A549 (cell line): ENCODE data around the gene IFT27. TPM values are rescaled to one million over a fixed set of nuclear protein-coding genes. Genes with fewer than 3 reads are reported as not detected.

Experiments used
- ATAC-seq, 2 experiments: fragments of 200-7000 bp in 1 of 2; fragments of >200 bp in 1 of 2; cut with Nextera tagmentation in 1 of 2; cut with Tn5 transposase in 1 of 2; 3 replicates each; pipeline versions ENCODE4 v1.8.0 to v1.9.1; 2018 to 2020; ENCODE audit warnings: mild to moderate bottlenecking in 1 of 2, moderate library complexity in 1 of 2
- CTCF ChIA-PET: fragments of 300-600 bp; sonication (Branson Sonifier 250); formaldehyde crosslinking; extraction: SDS; loops from one replicate; lab custom pipeline; 2021; ENCODE audit warnings: antibody characterized with exemption, inconsistent platforms; lab: Yijun Ruan, JAX
- POLR2A ChIA-PET: fragments of 350-600 bp; formaldehyde crosslinking; extraction: SDS; loops from one replicate; lab custom pipeline; 2021; ENCODE audit warnings: antibody characterized with exemption, inconsistent platforms; lab: Yijun Ruan, JAX
- DNase-seq, 2 experiments: peaks; one replicate each; pipeline versions ENCODE4 v3.0.0 to v3.0.0-alpha.2; 2011 to 2016; ENCODE audit warnings: low read depth in 1 of 2, low spot score in 1 of 2
- FAIRE-seq: peaks from 2 replicates; lab custom pipeline; 2011; peaks lifted over from hg19 to GRCh38; lab: Jason Lieb, UNC
- H3K27ac ChIP-seq, 2 experiments: fragments of >200 bp; sonication (Bioruptor Twin); formaldehyde crosslinking; 3 replicates each; pipeline ENCODE4 v1.5.1; 2016 to 2017
- H3K4me1 ChIP-seq: fragments of >200 bp; sonication (Bioruptor Twin); formaldehyde crosslinking; 3 replicates; pipeline ENCODE4 v1.6.1; 2016
- H3K4me2 ChIP-seq: fragments of >200 bp; sonication (Bioruptor Twin); formaldehyde crosslinking; 3 replicates; pipeline ENCODE4 v1.6.1; 2016
- H3K4me3 ChIP-seq: fragments of >200 bp; sonication (Bioruptor Twin); formaldehyde crosslinking; 3 replicates; pipeline ENCODE4 v1.5.1; 2016
- H3K9me3 ChIP-seq: fragments of >200 bp; sonication (Bioruptor Twin); formaldehyde crosslinking; 3 replicates; pipeline ENCODE4 v1.6.1; 2016
- BCL3 ChIP-seq: fragments of >200 bp; sonication (Bioruptor Twin); formaldehyde crosslinking; IDR thresholded peaks from 3 replicates; pipeline ENCODE4 v1.6.1; 2016
- CBX8 ChIP-seq: fragments of 200-600 bp; sonication (generic); IDR thresholded peaks from 2 replicates; pipeline ENCODE4 v1.6.1; 2016
- EHF ChIP-seq: fragments of 250-450 bp; sonication (Bioruptor Pico); IDR thresholded peaks from 2 replicates; pipeline ENCODE4 v1.5.0; 2020; ENCODE audit warnings: mild to moderate bottlenecking
- ELK1 ChIP-seq: fragments of 150-350 bp; IDR thresholded peaks from 2 replicates; pipeline ENCODE4 v1.6.1; 2014; ENCODE audit warnings: low read depth, mild to moderate bottlenecking, low read length
- FOSB ChIP-seq: fragments of 250-450 bp; sonication (Bioruptor Pico); IDR thresholded peaks from 2 replicates; pipeline ENCODE4 v1.5.0; 2020; ENCODE audit warnings: mild to moderate bottlenecking, moderate library complexity
- HEYL ChIP-seq: fragments of 250-450 bp; sonication (Bioruptor Pico); IDR thresholded peaks from 2 replicates; pipeline ENCODE4 v1.8.0; 2021; ENCODE audit warnings: mild to moderate bottlenecking, moderate library complexity
- HOXA7 ChIP-seq: fragments of 250-450 bp; sonication (Bioruptor Pico); IDR thresholded peaks from 2 replicates; pipeline ENCODE4 v1.5.0; 2020; ENCODE audit warnings: mild to moderate bottlenecking, moderate library complexity
- HOXB13 ChIP-seq: fragments of 250-450 bp; sonication (Bioruptor Pico); IDR thresholded peaks from 2 replicates; pipeline ENCODE4 v1.5.0; 2020; ENCODE audit warnings: low read depth, mild to moderate bottlenecking, moderate library complexity
- HOXB5 ChIP-seq: fragments of 250-450 bp; sonication (Bioruptor Pico); IDR thresholded peaks from 2 replicates; pipeline ENCODE4 v1.5.0; 2020; ENCODE audit warnings: mild to moderate bottlenecking, moderate library complexity
- NFE2L2 ChIP-seq: fragments of 150-350 bp; conservative IDR thresholded peaks from 2 replicates; pipeline ENCODE4 v1.6.1; 2014; ENCODE audit warnings: low read length
- NPAS2 ChIP-seq: fragments of 250-450 bp; sonication (Bioruptor Pico); IDR thresholded peaks from 2 replicates; pipeline ENCODE4 v1.8.0; 2022; ENCODE audit warnings: mild to moderate bottlenecking, moderate library complexity, borderline replicate concordance
- PHF8 ChIP-seq: fragments of 200-600 bp; sonication (generic); IDR thresholded peaks from 2 replicates; pipeline ENCODE4 v1.6.1; 2016; ENCODE audit warnings: low read depth, mild to moderate bottlenecking, antibody characterized with exemption, moderate library complexity, borderline replicate concordance
- RAD21 ChIP-seq, 2 experiments: fragments of >200 bp in 1 of 2; sonication (Bioruptor Twin) in 1 of 2; formaldehyde crosslinking in 1 of 2; IDR thresholded peaks in 1 of 2; conservative IDR thresholded peaks in 1 of 2; 2 replicates in 1 of 2; 3 replicates in 1 of 2; pipeline ENCODE4 v1.6.1; 2012 to 2018; ENCODE audit warnings: inconsistent platforms in 1 of 2
- SMC3 ChIP-seq: fragments of >200 bp; sonication (Bioruptor Twin); formaldehyde crosslinking; IDR thresholded peaks from 3 replicates; pipeline ENCODE4 v1.6.1; 2018; ENCODE audit warnings: inconsistent platforms
- TFCP2L1 ChIP-seq: fragments of 250-450 bp; sonication (Bioruptor Pico); IDR thresholded peaks from 2 replicates; pipeline ENCODE4 v1.5.0; 2021; ENCODE audit warnings: mild to moderate bottlenecking
- ZFP36 ChIP-seq: fragments of 450-650 bp; IDR thresholded peaks from 2 replicates; pipeline ENCODE4 v1.6.1; 2014; ENCODE audit warnings: borderline replicate concordance; ENCODE audit not compliant: partially characterized antibody
- ZNF302 ChIP-seq: fragments of 250-450 bp; sonication (Bioruptor Pico); IDR thresholded peaks from 2 replicates; pipeline ENCODE4 v1.9.0; 2021; ENCODE audit warnings: inconsistent platforms, mild to moderate bottlenecking, moderate library complexity
- WGBS: methylation state at CpG from one replicate; pipeline ENCODE4 v1.1.6; 2017; ENCODE audit errors: missing lambda C conversion rate; 5-methylcytosine and 5-hydroxymethylcytosine counted together
- polyA plus RNA-seq, 4 experiments: library from polyadenylated mRNA; depleted of rRNA in 3 of 4; stranded (reverse); fragments of >200 nt; fragmentation: RNase III in 1 of 4; extraction: RNeasy Plus Mini Kit Qiagen cat#74134 plus additional on column Dnase treatment in 1 of 4; gene quantifications; 2 replicates in 3 of 4; 3 replicates in 1 of 4; pipeline ENCODE4 v1.2.3, GENCODE V29; 2011 to 2017
- TF ChIP-seq, protein P1 (sequence below): fragments of >200 bp; sonication (Bioruptor Twin); formaldehyde crosslinking; IDR thresholded peaks from 3 replicates; pipeline ENCODE4 v1.5.1; 2016
- TF ChIP-seq, protein P2 (sequence below): IDR thresholded peaks from 2 replicates; pipeline ENCODE4 v1.6.1; 2012
- TF ChIP-seq, protein P3 (sequence below): fragments of >200 bp; sonication (Bioruptor Twin); formaldehyde crosslinking; IDR thresholded peaks from 2 replicates; pipeline ENCODE4 v1.6.1; 2016
- TF ChIP-seq, protein P4 (sequence below): fragments of 250-450 bp; sonication (Bioruptor Pico); IDR thresholded peaks from 2 replicates; pipeline ENCODE4 v1.5.0; 2021; ENCODE audit warnings: mild to moderate bottlenecking, moderate library complexity, borderline replicate concordance

IFT27 gene
- polyA plus RNA-seq, 2 of the 4 experiments (the other 2 are of a cell fraction) = 17.5 to 24.6 TPM

DNA sequence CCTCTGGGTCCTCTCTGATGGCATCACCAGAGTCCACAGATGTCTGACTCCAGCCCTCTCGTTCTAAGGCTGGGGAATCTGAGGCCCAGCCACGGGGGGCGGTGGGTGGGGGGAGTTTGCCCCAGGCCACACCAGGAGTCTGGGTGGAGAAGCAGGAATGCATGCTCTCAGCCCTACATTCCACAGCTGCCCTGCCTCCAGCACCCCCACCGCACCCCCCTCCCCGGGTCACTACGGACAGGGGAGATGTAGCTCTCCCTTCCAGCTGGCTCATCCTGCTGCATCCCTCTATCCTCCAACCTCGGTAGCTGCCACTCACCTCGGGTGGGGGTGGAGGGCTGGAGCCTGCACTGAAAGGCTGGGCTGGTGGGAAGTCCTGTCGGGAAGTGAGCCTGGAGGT lies 43.2 kb upstream of the IFT27 start (continued):
- TF ChIP-seq HOXB5 (CRISPR knock-in tag) = no peak
- TF ChIP-seq, protein P1, sequence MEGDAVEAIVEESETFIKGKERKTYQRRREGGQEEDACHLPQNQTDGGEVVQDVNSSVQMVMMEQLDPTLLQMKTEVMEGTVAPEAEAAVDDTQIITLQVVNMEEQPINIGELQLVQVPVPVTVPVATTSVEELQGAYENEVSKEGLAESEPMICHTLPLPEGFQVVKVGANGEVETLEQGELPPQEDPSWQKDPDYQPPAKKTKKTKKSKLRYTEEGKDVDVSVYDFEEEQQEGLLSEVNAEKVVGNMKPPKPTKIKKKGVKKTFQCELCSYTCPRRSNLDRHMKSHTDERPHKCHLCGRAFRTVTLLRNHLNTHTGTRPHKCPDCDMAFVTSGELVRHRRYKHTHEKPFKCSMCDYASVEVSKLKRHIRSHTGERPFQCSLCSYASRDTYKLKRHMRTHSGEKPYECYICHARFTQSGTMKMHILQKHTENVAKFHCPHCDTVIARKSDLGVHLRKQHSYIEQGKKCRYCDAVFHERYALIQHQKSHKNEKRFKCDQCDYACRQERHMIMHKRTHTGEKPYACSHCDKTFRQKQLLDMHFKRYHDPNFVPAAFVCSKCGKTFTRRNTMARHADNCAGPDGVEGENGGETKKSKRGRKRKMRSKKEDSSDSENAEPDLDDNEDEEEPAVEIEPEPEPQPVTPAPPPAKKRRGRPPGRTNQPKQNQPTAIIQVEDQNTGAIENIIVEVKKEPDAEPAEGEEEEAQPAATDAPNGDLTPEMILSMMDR = no peak
- TF ChIP-seq ZNF302 (CRISPR knock-in tag) = no peak
- TF ChIP-seq NFE2L2 = no peak
- TF ChIP-seq CBX8 = no peak

GRCh38 chr22:36818010-36818642 lies 42.2 kb upstream of the IFT27 start:
- ATAC-seq (no peak), DNase-seq (no peak), FAIRE-seq (no peak)
- Histone ChIP-seq H3K4me3 (no peak overlapping the region), H3K4me2 (no peak overlapping the region), H3K27ac (no peak overlapping the region), H3K4me1 (no peaks in the 10 kb centered on the region), H3K9me3 (no peaks in the 10 kb centered on the region)
- POLR2A ChIA-PET = no interaction called here
- 56% methylated on average over 4 of the region's 6 CpGs for WGBS
- CTCF ChIA-PET = interaction anchor here (0.6 to 1.8 kb wide), 5 partner anchors 9 to 654 kb away, joined by 3 to 5 read pairs (median 3); no protein-coding TSS in a partner anchor
- TF ChIP-seq, protein P2, sequence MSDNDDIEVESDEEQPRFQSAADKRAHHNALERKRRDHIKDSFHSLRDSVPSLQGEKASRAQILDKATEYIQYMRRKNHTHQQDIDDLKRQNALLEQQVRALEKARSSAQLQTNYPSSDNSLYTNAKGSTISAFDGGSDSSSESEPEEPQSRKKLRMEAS = no peak
- no peak for TF ChIP-seq HOXB13
- TF ChIP-seq RAD21 (conservative IDR thresholded peaks at IDR 0.05 in 1 of 2, IDR thresholded peaks at IDR 0.05 in 1 of 2) = no peak
- no peak for TF ChIP-seq ZFP36
- no peak for TF ChIP-seq NPAS2
- TF ChIP-seq FOSB (CRISPR knock-in tag) = no peak
- no peak for TF ChIP-seq HOXA7 (CRISPR knock-in tag)
- TF ChIP-seq, protein P3, sequence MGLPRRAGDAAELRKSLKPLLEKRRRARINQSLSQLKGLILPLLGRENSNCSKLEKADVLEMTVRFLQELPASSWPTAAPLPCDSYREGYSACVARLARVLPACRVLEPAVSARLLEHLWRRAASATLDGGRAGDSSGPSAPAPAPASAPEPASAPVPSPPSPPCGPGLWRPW = no peak
- TF ChIP-seq SMC3 = no peak
- no peak for TF ChIP-seq PHF8
- TF ChIP-seq, protein P4, sequence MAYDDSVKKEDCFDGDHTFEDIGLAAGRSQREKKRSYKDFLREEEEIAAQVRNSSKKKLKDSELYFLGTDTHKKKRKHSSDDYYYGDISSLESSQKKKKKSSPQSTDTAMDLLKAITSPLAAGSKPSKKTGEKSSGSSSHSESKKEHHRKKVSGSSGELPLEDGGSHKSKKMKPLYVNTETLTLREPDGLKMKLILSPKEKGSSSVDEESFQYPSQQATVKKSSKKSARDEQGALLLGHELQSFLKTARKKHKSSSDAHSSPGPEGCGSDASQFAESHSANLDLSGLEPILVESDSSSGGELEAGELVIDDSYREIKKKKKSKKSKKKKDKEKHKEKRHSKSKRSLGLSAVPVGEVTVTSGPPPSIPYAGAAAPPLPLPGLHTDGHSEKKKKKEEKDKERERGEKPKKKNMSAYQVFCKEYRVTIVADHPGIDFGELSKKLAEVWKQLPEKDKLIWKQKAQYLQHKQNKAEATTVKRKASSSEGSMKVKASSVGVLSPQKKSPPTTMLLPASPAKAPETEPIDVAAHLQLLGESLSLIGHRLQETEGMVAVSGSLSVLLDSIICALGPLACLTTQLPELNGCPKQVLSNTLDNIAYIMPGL (CRISPR knock-in tag) = no peak
- TF ChIP-seq HEYL = no peak
- no peak for TF ChIP-seq TFCP2L1 (CRISPR knock-in tag)
- TF ChIP-seq ELK1 = no peak
- no peak for TF ChIP-seq BCL3
- no peak for TF ChIP-seq NFE2L2
- TF ChIP-seq EHF = no peak
- TF ChIP-seq, protein P1 = no peak
